Skeletal muscle satellite cell (primary cell): Measurements from ENCODE around the gene CPAMD8.
"Not testable (repeated sequence)": the region's sequence is repeated elsewhere in the genome, so short reads cannot be mapped to it uniquely, and the experiment has no call there.

Experiments used
- H3K27me3 ChIP-seq: 2 replicates; pipeline ENCODE4 v1.7.0; 2013; ENCODE audit warnings: low read length; ENCODE audit not compliant: control insufficient read depth, insufficient read depth
- H3K36me3 ChIP-seq: 2 replicates; pipeline ENCODE4 v1.7.0; 2013; ENCODE audit warnings: mild to moderate bottlenecking, control low read depth, low read length; ENCODE audit not compliant: insufficient read depth
- H3K4me1 ChIP-seq: 2 replicates; pipeline ENCODE4 v1.7.0; 2013; ENCODE audit warnings: low read length; ENCODE audit not compliant: control insufficient read depth, insufficient read depth
- H3K4me2 ChIP-seq: 2 replicates; pipeline ENCODE4 v1.7.0; 2013; ENCODE audit warnings: mild to moderate bottlenecking, low read length
- H3K4me3 ChIP-seq: 2 replicates; pipeline ENCODE4 v1.7.0; 2013; ENCODE audit warnings: low read length
- H3K9ac ChIP-seq: 2 replicates; pipeline ENCODE4 v1.7.0; 2013; ENCODE audit warnings: mild to moderate bottlenecking, low read depth, low read length, moderate library complexity
- H3K9me3 ChIP-seq: replicated peaks from 2 replicates; pipeline ENCODE4 v1.7.0; 2013; ENCODE audit warnings: mild to moderate bottlenecking, control low read depth, low read length

CPAMD8 gene

DNA sequence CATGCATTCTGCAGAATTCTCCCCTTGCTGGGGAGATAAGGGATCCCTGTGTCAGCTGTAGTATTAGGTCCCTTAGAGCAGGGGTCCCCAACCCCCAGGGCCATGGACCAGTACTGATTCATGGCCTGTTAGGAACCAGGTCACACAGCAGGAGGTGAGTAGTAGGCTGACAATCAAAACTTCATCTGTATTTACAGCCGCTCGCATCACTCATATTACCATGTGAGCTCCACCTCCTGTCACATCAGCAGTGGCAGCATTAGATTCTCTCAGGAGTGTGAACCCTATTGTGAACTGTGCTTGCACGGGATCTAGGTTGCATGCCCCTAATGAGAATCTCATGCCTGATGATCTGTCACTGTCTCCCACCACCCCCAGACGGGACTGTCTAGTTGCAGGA, 37.9 kb downstream of the CPAMD8 start:
- Histone ChIP-seq H3K4me2 (no peak overlapping the region), H3K4me1 (no peaks in the 10 kb centered on the region), H3K9me3 (peaks cover under 1% of the 10 kb centered on the region), H3K36me3 (no peaks in the 10 kb centered on the region), H3K27me3 (no peaks in the 10 kb centered on the region), H3K9ac (no peak overlapping the region), H3K4me3 (no peak overlapping the region)

DNA sequence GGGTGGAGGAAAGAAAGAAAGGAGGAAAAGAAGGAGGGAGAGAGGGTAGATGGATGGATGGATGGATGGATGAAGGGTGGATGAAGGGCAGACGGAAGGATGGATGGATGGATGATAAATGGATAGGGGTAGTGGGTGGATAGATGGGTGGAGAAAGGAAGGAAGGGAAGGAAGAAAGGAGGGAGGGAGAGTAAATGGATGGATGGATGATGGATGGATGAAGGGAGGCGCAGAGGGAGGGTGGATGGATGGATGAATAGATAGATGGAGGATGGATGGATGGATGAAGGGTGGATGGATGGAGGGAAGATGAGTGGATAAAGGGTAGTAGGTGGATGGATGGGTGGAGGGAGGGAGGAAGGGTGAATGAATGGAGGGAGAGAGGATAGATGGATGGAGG, 41.2 kb downstream of the CPAMD8 start:
- H3K4me1 ChIP-seq, result no peaks in the 10 kb centered on the region
- H3K4me3 ChIP-seq, result no peak overlapping the region
- H3K4me2 ChIP-seq, result no peak overlapping the region
- H3K27me3 ChIP-seq, result no peaks in the 10 kb centered on the region
- H3K9ac ChIP-seq, result no peak overlapping the region
- H3K9me3 ChIP-seq, result no peaks in the 10 kb centered on the region
- no peaks in the 10 kb centered on the region for H3K36me3 ChIP-seq

DNA sequence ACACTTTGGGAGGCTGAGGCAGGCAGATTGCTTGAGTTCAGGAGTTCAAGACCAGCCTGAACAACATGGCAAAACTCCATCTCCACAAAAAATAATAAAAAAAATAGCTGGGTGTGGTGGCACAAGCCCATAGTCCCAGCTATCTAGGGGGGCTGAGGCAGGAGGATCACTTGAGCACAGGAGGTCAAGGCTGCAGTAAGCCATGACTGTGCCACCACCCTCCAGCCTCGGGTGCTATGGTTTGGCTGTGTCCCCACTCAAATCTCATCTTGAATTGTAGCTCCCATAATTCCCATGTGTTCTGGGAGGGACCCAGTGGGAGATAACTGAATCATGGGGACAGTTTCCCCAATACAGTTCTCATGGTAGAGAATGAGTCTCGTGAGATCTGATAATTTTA, 44.0 kb downstream of the CPAMD8 start:
- not testable (repeated sequence) for H3K4me3 ChIP-seq, H3K4me2 ChIP-seq, H3K9me3 ChIP-seq, H3K36me3 ChIP-seq, H3K4me1 ChIP-seq, H3K9ac ChIP-seq, H3K27me3 ChIP-seq

DNA sequence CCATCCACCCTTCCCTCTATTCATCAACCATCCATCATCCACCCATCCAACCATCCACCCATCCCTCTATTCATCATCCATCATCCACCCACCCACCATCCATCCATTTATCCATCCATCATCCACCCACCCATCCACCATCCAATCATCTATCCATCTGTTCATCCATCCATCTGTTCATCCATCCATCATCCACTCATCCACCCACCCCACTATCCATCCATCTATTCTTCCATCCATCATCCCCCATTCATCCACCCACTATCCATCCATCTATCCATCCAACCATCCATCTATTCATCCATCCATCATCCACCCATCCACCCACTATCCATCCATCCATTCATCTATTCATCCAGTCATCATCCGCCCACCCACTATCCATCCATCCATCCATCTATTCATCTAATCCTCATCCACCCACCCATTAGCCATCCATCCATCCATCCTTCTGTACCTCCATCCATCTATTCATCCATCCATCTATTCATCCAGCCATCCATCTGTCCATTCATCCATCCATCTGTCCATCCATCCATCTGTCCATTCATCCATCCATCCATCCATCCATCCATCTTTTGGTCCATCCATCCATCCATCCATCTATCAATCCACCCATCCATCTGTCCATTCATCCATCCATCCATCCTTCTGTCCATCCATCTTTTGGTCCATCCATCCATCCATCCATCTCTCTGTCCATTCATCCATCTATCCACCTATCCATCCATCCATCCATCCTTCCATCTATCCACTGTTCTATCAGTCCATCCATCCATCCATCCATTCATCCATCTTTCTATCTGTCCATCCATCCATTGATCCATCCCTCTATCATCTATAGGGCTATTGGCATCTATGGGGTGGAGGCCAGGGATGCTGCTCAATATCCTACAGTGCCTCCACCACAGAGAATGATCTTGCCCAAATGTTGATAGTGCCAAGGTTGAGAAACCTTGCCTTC, 47.5 kb downstream of the CPAMD8 start:
- no peak overlapping the region for H3K4me2 ChIP-seq
- no peak overlapping the region for H3K9ac ChIP-seq
- no peaks in the 10 kb centered on the region for H3K36me3 ChIP-seq
- no peaks in the 10 kb centered on the region for H3K4me1 ChIP-seq
- H3K4me3 ChIP-seq, result no peak overlapping the region
- H3K9me3 ChIP-seq, result no peaks in the 10 kb centered on the region
- no peaks in the 10 kb centered on the region for H3K27me3 ChIP-seq

DNA sequence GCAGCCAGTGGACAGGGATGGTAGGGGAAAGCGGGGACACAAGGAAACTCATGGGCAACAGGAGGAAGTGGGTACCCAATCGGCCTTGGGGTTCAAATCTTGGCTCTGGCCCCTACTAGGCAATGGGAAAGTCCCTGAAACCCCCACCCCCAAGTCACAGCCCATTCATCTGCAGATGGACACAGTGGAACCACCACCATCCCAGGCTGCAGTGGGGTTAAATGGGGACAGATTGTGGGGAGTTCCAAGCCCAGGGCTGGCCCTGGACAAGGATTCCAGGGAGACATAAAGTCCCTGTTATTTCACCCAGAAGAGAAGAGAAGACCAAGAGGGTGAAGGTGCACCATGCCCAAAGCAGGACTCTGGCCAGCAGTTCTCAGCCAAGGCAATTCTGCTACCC, 48.5 kb downstream of the CPAMD8 start:
- Histone ChIP-seq H3K36me3 (no peaks in the 10 kb centered on the region), H3K27me3 (no peaks in the 10 kb centered on the region), H3K9me3 (no peaks in the 10 kb centered on the region), H3K4me2 (no peak overlapping the region), H3K4me3 (no peak overlapping the region), H3K9ac (no peak overlapping the region), H3K4me1 (no peaks in the 10 kb centered on the region)

DNA sequence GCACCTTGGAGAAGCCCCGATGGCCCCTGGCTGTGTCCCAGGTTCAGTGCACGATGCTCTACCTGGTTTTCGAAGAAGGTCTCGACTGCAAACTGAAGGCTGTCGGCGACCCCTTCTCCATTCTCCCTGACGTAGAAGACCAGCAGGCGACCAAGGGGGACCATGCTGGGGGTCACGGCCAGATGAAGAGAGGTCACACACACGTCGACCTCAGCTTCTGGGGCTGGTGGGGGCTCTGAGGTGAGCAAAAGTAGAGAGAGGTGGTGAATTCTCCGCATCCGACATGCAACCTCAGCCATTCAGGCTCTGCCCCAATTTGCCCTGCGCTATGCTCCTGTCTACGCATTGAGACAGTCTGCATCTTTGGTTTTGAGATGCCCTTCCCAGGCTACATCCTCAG, 49.3 kb downstream of the CPAMD8 start:
- H3K4me3 ChIP-seq, result no peak overlapping the region

DNA sequence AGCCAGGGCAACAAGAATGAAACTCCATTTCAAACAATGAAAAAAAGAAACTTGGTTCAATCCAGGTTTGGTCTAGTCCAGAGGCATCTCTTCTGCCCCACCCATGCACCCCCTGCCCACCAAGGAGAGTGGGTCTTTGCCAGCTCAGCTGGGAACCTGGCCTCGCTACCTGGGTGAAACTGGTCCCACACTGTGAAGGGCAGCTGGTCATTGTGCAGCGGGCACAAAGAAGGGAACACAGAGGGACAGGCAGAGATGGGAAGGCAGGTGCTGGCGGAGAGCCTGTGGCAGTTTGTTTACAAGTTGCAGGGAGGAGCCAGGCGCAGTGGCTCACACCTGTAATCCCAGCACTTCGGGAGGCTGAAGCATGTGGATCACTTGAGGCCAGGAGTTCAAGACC, 50.2 kb downstream of the CPAMD8 start:
- no peak overlapping the region for H3K9ac ChIP-seq
- no peaks in the 10 kb centered on the region for H3K9me3 ChIP-seq
- no peaks in the 10 kb centered on the region for H3K4me1 ChIP-seq
- H3K27me3 ChIP-seq, result no peaks in the 10 kb centered on the region
- no peak overlapping the region for H3K4me3 ChIP-seq
- H3K4me2 ChIP-seq, result no peak overlapping the region
- H3K36me3 ChIP-seq, result no peaks in the 10 kb centered on the region

More for the DNA sequence above, 49.3 kb downstream of the CPAMD8 start:
- Histone ChIP-seq H3K36me3 (no peaks in the 10 kb centered on the region), H3K4me1 (no peaks in the 10 kb centered on the region), H3K4me2 (no peak overlapping the region), H3K9ac (no peak overlapping the region), H3K27me3 (no peaks in the 10 kb centered on the region), H3K9me3 (no peaks in the 10 kb centered on the region)

DNA sequence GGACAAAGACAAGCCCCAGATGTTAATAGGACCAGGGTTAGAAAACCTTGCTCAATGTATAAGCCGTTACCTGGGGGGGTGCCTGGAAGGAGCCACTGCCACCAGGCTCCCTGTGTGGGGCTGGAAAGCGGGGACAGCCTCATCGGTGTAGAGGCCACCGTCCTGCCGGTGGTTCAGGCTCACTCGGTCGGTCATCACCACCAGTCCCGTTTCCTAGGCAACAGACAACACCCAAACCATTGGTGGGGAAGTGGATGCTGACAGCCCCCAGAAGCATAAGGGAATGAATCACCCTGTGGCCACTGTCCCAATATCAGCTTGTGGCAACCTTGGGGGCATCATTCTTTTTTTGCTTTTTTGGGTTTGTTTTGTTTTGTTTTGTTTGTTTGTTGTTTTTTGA, 55.8 kb downstream of the CPAMD8 start:
- Histone ChIP-seq H3K4me3 (no peak overlapping the region), H3K4me1 (no peaks in the 10 kb centered on the region), H3K27me3 (no peaks in the 10 kb centered on the region), H3K36me3 (no peaks in the 10 kb centered on the region), H3K9me3 (peaks cover 5% of the 10 kb centered on the region), H3K4me2 (no peak overlapping the region), H3K9ac (no peak overlapping the region)

DNA sequence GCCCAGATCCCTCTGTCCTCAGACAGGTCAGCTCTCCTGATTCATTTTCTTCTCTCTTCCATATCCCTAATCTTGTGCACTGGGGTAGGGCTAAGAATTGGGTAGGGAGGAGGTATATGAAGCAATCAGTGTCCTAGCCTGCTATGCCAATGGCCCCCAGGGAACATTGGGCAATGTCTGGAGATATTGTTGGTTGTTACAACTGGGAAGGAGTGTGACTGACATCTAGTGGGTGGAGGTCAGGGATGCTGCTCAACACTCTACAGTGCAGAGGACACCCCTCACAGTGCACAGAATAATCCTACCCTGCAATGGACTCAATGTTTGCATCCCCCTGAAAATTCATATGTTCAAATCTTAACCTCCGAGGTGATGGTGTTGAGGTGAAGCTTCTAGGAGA, 57.5 kb downstream of the CPAMD8 start:
- Histone ChIP-seq H3K9me3 (peaks cover 5% of the 10 kb centered on the region), H3K36me3 (no peaks in the 10 kb centered on the region), H3K4me2 (no peak overlapping the region), H3K4me1 (no peaks in the 10 kb centered on the region), H3K9ac (no peak overlapping the region), H3K27me3 (no peaks in the 10 kb centered on the region), H3K4me3 (no peak overlapping the region)

DNA sequence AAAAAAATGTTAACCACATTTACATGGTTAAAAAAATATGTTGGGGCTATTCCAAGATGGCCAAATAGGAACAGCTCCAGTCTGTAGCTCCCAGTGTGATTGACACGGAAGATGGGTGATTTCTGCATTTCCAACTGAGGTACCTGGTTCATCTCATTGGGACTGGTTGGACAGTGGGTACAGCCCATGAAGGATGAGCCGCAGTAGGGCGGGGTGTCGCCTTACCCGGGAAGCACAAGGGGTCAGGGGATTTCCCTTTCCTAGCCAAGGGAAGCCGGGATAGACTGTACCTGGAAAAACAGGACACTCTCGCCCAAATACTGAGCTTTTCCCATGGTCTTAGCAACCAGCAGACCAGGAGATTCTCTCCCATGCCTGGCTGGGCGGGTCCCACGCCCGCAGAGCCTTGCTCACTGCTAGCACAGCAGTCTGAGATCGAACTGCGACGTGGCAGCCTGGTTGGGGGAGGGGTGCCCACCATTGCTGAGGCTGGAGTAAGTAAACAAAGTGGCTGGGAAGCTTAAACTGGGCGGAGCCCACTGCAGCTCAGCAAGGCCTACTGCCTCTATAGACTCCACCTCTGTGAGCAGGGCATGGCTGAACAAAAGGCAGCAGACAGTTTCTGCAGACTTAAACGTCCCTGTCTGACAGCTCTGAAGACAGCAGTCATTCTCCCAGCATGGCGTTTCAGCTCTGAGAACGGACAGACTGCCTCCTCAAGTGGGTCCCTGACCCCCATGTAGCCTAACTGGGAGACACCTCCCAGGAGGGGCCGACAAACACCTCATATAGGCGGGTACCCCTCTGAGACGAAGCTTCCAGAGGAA, 65.4 kb downstream of the CPAMD8 start:
- not testable (repeated sequence) for H3K4me1 ChIP-seq, H3K4me3 ChIP-seq, H3K27me3 ChIP-seq, H3K36me3 ChIP-seq, H3K9me3 ChIP-seq, H3K4me2 ChIP-seq, H3K9ac ChIP-seq

DNA sequence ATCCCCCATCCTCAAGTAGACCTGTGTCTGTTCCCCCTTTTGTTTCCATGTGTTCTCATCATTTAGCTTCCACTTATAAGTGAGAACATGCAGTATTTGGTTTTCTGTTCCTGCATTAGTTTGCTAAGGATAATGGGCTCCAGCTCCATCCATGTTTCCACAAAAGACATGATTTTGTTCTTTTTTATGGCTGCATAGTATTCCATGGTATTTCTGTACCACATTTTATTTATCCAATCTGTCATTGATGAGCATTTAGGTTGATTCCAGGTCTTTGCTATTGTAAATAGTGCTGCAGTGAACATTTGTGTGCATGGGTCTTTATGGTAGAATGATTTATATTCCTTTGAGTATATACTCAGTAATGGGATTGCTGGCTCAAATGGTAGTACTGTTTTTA, 68.3 kb downstream of the CPAMD8 start:
- H3K4me3 ChIP-seq, H3K4me1 ChIP-seq, H3K9ac ChIP-seq, H3K9me3 ChIP-seq, H3K4me2 ChIP-seq, H3K36me3 ChIP-seq, H3K27me3 ChIP-seq: not testable (repeated sequence)
